A673 (cell line): ENCODE results near the gene LRIF1. TPM values are rescaled to one million over a fixed set of nuclear protein-coding genes. Genes with fewer than 3 reads are reported as not detected.
A peak's percentile ranks its signal among the peaks of the same experiment; 100 is the strongest.
"Not testable (repeated sequence)": the region's sequence is repeated elsewhere in the genome, so short reads cannot be mapped to it uniquely, and the experiment has no call there.

Experiments
- Bru-seq: library from RNA; stranded (reverse); fragments of 400-500 nt; gene quantifications from one replicate; lab custom pipeline; 2021; lab: Mats Ljungman, UMichigan
- BruChase-seq, 2 experiments: library from RNA; stranded (reverse); fragments of 400-500 nt; gene quantifications; one replicate each; lab custom pipeline; 2021; lab: Mats Ljungman, UMichigan
- BruUV-seq: library from RNA; stranded (reverse); fragments of 400-500 nt; replicated peaks from 2 replicates; lab custom pipeline; 2021; lab: Mats Ljungman, UMichigan
- CTCF ChIA-PET: fragments of 300-600 bp; sonication (Branson Sonifier 250); formaldehyde crosslinking; loops from one replicate; lab custom pipeline; 2022; ENCODE audit warnings: antibody characterized with exemption; lab: Charles Lee
- POLR2A ChIA-PET: fragments of 300-600 bp; sonication (Branson Sonifier 250); formaldehyde crosslinking; loops from one replicate; lab custom pipeline; 2022; ENCODE audit warnings: antibody characterized with exemption; ENCODE audit not compliant: low non-redundant PET; lab: Charles Lee
- DNase-seq: peaks from one replicate; pipeline ENCODE4 v3.0.0-alpha.2; 2015; ENCODE audit warnings: low spot score
- H3K27ac ChIP-seq: fragments of 200-600 bp; sonication (generic); 2 replicates; pipeline ENCODE4 v1.5.1; 2016; ENCODE audit warnings: mixed run types, low read depth, mild to moderate bottlenecking, mixed read lengths, antibody characterized with exemption, low read length; ENCODE audit not compliant: poor library complexity, severe bottlenecking
- H3K27me3 ChIP-seq: fragments of 200-600 bp; sonication (generic); replicated peaks from 2 replicates; pipeline ENCODE4 v1.6.1; 2017; ENCODE audit warnings: mixed run types, low read depth, mild to moderate bottlenecking, mixed read lengths, antibody characterized with exemption, low read length; ENCODE audit not compliant: insufficient read depth, poor library complexity
- H3K36me3 ChIP-seq: fragments of 200-600 bp; sonication (generic); 2 replicates; pipeline ENCODE4 v1.6.1; 2016; ENCODE audit warnings: mixed run types, mild to moderate bottlenecking, mixed read lengths, antibody characterized with exemption, low read length; ENCODE audit not compliant: insufficient read depth, poor library complexity, severe bottlenecking
- H3K4me1 ChIP-seq: fragments of 200-600 bp; sonication (generic); 2 replicates; pipeline ENCODE4 v1.6.1; 2017; ENCODE audit warnings: mixed run types, mild to moderate bottlenecking, mixed read lengths, antibody characterized with exemption, low read length; ENCODE audit not compliant: insufficient read depth, poor library complexity, severe bottlenecking
- H3K4me3 ChIP-seq: fragments of 200-600 bp; sonication (generic); 2 replicates; pipeline ENCODE4 v1.5.1; 2016; ENCODE audit warnings: low read depth, mixed run types, mild to moderate bottlenecking, mixed read lengths, low read length; ENCODE audit not compliant: poor library complexity, severe bottlenecking
- H3K9me3 ChIP-seq: fragments of 200-600 bp; sonication (generic); 2 replicates; pipeline ENCODE4 v1.6.1; 2016; ENCODE audit warnings: mixed run types, low read depth, mild to moderate bottlenecking, mixed read lengths, antibody characterized with exemption, low read length; ENCODE audit not compliant: poor library complexity, severe bottlenecking
- CTCF ChIP-seq: fragments of 300-800, 200-600 bp; sonication (generic); conservative IDR thresholded peaks from 2 replicates; pipeline ENCODE4 v1.5.1; 2017; ENCODE audit warnings: low read depth, mild to moderate bottlenecking, antibody characterized with exemption, low read length, moderate library complexity, mixed read lengths
- EZH2 ChIP-seq: fragments of 200-600 bp; sonication (generic); IDR thresholded peaks from 2 replicates; pipeline ENCODE4 v1.6.1; 2017; ENCODE audit warnings: borderline replicate concordance, low read depth, mild to moderate bottlenecking, mixed read lengths, antibody characterized with exemption, low read length; ENCODE audit not compliant: poor library complexity, severe bottlenecking
- intact Hi-C: fragments of 100-400 bp; cut with micrococcal nuclease; formaldehyde crosslinking; loops from one replicate; pipeline ENCODE4 v1.10.0; 2022; ENCODE audit not compliant: unreplicated experiment
- long read RNA-seq: library from polyadenylated mRNA; stranded (forward); transcript quantifications from one replicate; pipeline ENCODE4 v2.0.0, GENCODE V29; 2022
- total RNA-seq: library from RNA; stranded (reverse); gene quantifications from 2 replicates; pipeline ENCODE4 v1.2.3, GENCODE V29; 2021

Gene LRIF1
- total RNA-seq (18.5 and 18.7 TPM in 2 replicates), Bru-seq, nascent RNA (percentile 90 among the genes with signal in this experiment), BruChase-seq, experiment 1, labeled RNA remaining after a 2-hour chase (percentile 90 among the genes with signal in this experiment), BruChase-seq, experiment 2, labeled RNA remaining after a 6-hour chase (percentile 79 among the genes with signal in this experiment)
- long read RNA-seq, transcript LRIF1-201 (4 exons, 3,475 nt) = minor isoform, 10 of 34 reads
- long read RNA-seq, transcript LRIF1-202 (3 exons, 1,796 nt) = major isoform, 12 of 34 reads
- long read RNA-seq, partial matches to known transcripts = 3 of 34 reads
- long read RNA-seq, other reads (novel, unspliced or antisense) = 9 of 34 reads

- POLR2A ChIA-PET = interaction anchor here (0.6 kb wide), 3 partner anchors 53 to 623 kb away, joined by 3 to 4 read pairs (median 4); no protein-coding TSS in a partner anchor
- intact Hi-C loops = no loop called here
- BruUV-seq = no TSS peak
Observed at GRCh38 chr1:110963691-110964454, at the start of gene LRIF1. TSS of gene LRIF1 (minus strand) at chr1:110963922. CDS start at chr1:110963688, 234 bp downstream.

GRCh38 chr1:111008031-111008430 is 44.3 kb upstream of the LRIF1 start:
- CTCF ChIA-PET = no interaction called here
- no peak for DNase-seq
- Histone ChIP-seq H3K4me3 (no peak overlapping the region), H3K9me3 (peaks cover 7% of the 10 kb centered on the region), H3K27ac (no peak overlapping the region), H3K36me3 (no peaks in the 10 kb centered on the region), H3K4me1 (no peaks in the 10 kb centered on the region), H3K27me3 (no peaks in the 10 kb centered on the region)
- TF ChIP-seq EZH2 (no peak), CTCF (no peak)
- no TSS peak for BruUV-seq
- intact Hi-C loops = loop anchor here (5.0 kb wide), 1 partner anchor 34 kb away; no protein-coding TSS in a partner anchor
- POLR2A ChIA-PET = no interaction called here

More at GRCh38 chr1:110963691-110964454, at the start of gene LRIF1:
- TF ChIP-seq EZH2 (no peak), CTCF (peak; percentile 38; the same call in 1 of the 2 replicates)
- CTCF ChIA-PET = interaction anchor here (0.6 kb wide), 1 partner anchor 274 kb away, joined by 3 read pairs; no protein-coding TSS in a partner anchor
- peak; percentile 100 for DNase-seq
- Histone ChIP-seq H3K36me3 (peaks cover 3% of the 10 kb centered on the region), H3K27me3 (peaks cover 4% of the 10 kb centered on the region), H3K4me1 (no peaks in the 10 kb centered on the region), H3K9me3 (peaks cover 31% of the 10 kb centered on the region), H3K27ac (peak within 1 kb of the TSS; percentile 99), H3K4me3 (peak within 1 kb of the TSS; percentile 63)

- TF ChIP-seq CTCF (no peak), EZH2 (no peak)
- Histone ChIP-seq H3K4me3 (no peak overlapping the region), H3K36me3 (no peaks in the 10 kb centered on the region), H3K9me3 (peaks cover 7% of the 10 kb centered on the region), H3K27ac (no peak overlapping the region), H3K4me1 (no peaks in the 10 kb centered on the region), H3K27me3 (no peaks in the 10 kb centered on the region)
- ChIA-PET POLR2A (no interaction called here), CTCF (no interaction called here)
- intact Hi-C loops = loop anchor here (5.0 kb wide), 1 partner anchor 36 kb away; no protein-coding TSS in a partner anchor
- BruUV-seq = no TSS peak
- no peak for DNase-seq
Observed at GRCh38 chr1:111006556-111006955, 42.8 kb upstream of the LRIF1 start.

- H3K36me3 ChIP-seq, DNase-seq, H3K27ac ChIP-seq, BruUV-seq, H3K4me3 ChIP-seq, intact Hi-C loops, POLR2A ChIA-PET, H3K9me3 ChIP-seq, H3K4me1 ChIP-seq: not testable (repeated sequence)
- CTCF ChIA-PET = interaction anchor here (0.5 kb wide), 1 partner anchor 40 kb away, joined by 7 read pairs; no protein-coding TSS in a partner anchor
- peaks cover 11% of the 10 kb centered on the region for H3K27me3 ChIP-seq
Observed at GRCh38 chr1:110999607-111000006, 35.9 kb upstream of the LRIF1 start.
